ENCODE measurements around the gene VEPH1. TPM values are rescaled to one million over a fixed set of nuclear protein-coding genes. Genes with fewer than 3 reads are reported as not detected.

Gene VEPH1
- total RNA-seq, 2 experiments from 2014 or later: not detected

- no peaks in the 10 kb centered on the region for H3K9me3 Mint-ChIP-seq
- TF ChIP-seq, protein P1, sequence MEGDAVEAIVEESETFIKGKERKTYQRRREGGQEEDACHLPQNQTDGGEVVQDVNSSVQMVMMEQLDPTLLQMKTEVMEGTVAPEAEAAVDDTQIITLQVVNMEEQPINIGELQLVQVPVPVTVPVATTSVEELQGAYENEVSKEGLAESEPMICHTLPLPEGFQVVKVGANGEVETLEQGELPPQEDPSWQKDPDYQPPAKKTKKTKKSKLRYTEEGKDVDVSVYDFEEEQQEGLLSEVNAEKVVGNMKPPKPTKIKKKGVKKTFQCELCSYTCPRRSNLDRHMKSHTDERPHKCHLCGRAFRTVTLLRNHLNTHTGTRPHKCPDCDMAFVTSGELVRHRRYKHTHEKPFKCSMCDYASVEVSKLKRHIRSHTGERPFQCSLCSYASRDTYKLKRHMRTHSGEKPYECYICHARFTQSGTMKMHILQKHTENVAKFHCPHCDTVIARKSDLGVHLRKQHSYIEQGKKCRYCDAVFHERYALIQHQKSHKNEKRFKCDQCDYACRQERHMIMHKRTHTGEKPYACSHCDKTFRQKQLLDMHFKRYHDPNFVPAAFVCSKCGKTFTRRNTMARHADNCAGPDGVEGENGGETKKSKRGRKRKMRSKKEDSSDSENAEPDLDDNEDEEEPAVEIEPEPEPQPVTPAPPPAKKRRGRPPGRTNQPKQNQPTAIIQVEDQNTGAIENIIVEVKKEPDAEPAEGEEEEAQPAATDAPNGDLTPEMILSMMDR (IDR thresholded peaks at IDR 0.05): no peak
- H3K4me1 Mint-ChIP-seq (ENCODE audit: low read depth): no peaks in the 10 kb centered on the region
- no peak overlapping the region for H3K27ac Mint-ChIP-seq
- no peaks in the 10 kb centered on the region for H3K27me3 Mint-ChIP-seq
- DNase-seq: no peak
- POLR2A ChIA-PET: no interaction called here
- H3K4me3 Mint-ChIP-seq: no peak overlapping the region
- H3K36me3 Mint-ChIP-seq (ENCODE audit: low read depth): no peaks in the 10 kb centered on the region
- intact Hi-C loops (cut with micrococcal nuclease): no loop called here
- CTCF ChIA-PET: no interaction called here
- ATAC-seq: no peak
Observed at GRCh38 chr3:157414861-157415260, 88.4 kb downstream of the VEPH1 start.

DNA sequence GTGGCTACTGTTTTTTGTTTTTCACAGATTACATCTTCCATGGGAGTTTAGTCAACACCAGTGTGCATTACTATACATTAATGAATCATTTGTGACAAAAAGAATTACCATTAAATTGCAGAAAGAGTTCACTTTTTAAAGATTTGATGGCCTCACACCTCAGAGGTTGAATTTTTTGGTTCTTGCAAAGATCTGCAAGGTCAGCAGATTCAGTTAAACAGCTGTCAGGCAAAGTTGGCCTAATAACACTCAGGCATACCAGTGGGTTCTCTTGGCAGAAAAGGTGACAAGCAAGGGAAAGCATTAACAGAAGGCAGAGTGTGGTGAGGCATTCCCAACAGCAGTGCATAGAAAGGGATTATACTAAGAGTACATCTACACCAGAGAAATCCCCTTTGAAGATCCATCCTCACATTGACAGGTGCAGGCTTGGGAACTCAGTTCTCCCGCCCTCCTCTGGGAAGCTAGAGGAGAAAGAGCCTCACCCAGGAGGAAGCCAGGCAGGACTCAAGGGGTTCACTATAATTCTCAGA lies 90.8 kb downstream of the VEPH1 start:
- DNase-seq (no peak), ATAC-seq (no peak)
- ChIA-PET CTCF (no interaction called here), POLR2A (no interaction called here)
- Mint-ChIP-seq H3K4me1 (ENCODE audit: low read depth) (no peaks in the 10 kb centered on the region), H3K36me3 (ENCODE audit: low read depth) (no peaks in the 10 kb centered on the region), H3K9me3 (no peaks in the 10 kb centered on the region), H3K4me3 (no peak overlapping the region), H3K27ac (no peak overlapping the region), H3K27me3 (no peaks in the 10 kb centered on the region)
- TF ChIP-seq, protein P1 (IDR thresholded peaks at IDR 0.05): no peak
- intact Hi-C loops (cut with micrococcal nuclease): no loop called here

- ATAC-seq: no peak
- Mint-ChIP-seq H3K27ac (no peak overlapping the region), H3K4me3 (no peak overlapping the region), H3K27me3 (no peaks in the 10 kb centered on the region), H3K9me3 (no peaks in the 10 kb centered on the region), H3K4me1 (ENCODE audit: low read depth) (no peaks in the 10 kb centered on the region), H3K36me3 (ENCODE audit: low read depth) (no peaks in the 10 kb centered on the region)
- intact Hi-C loops (cut with micrococcal nuclease): no loop called here
- ChIA-PET CTCF (no interaction called here), POLR2A (no interaction called here)
- TF ChIP-seq, protein P1 (IDR thresholded peaks at IDR 0.05): no peak
- no peak for DNase-seq
Observed at GRCh38 chr3:157410945-157411344, 92.3 kb downstream of the VEPH1 start.

GRCh38 chr3:157409516-157409915 lies 93.7 kb downstream of the VEPH1 start:
- no peaks in the 10 kb centered on the region for H3K4me1 Mint-ChIP-seq (ENCODE audit: low read depth)
- no peak overlapping the region for H3K4me3 Mint-ChIP-seq
- CTCF ChIA-PET: no interaction called here
- ATAC-seq (no peak), DNase-seq (no peak)
- H3K36me3 Mint-ChIP-seq (ENCODE audit: low read depth): no peaks in the 10 kb centered on the region
- POLR2A ChIA-PET: no interaction called here
- H3K27me3 Mint-ChIP-seq: no peaks in the 10 kb centered on the region
- TF ChIP-seq, protein P1 (IDR thresholded peaks at IDR 0.05): no peak
- no peak overlapping the region for H3K27ac Mint-ChIP-seq
- intact Hi-C loops (cut with micrococcal nuclease): no loop called here
- H3K9me3 Mint-ChIP-seq: no peaks in the 10 kb centered on the region

DNA sequence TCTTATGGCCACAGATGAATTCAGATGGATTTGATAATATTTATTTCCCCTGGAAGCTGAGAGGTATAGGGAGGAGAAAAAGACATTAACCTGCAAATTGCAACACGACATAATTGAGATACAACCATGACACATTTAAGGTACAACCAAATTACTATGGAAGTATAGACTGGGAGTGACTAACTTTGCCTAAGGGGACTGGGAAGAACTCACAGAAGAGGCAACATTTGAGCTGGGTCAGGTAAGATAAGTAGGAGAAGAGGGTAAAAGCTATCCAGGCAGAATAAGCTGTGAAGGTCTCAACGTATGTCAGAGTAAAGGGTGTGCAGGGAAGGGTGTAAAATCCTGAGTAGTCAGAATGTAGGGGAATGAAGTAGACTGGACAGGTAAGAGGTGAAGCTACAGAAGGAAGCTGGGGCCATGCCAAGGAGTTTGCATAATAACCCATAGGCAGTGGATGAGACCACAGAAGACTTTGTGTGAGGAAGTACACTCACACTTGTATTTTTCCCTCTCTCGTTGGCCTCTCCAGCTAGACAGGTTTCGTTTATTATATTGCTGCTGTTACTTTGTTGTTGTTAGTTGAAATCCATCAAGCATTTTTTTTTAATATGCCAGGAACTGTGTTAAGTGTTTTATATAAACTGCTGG lies 94.6 kb downstream of the VEPH1 start:
- no peak overlapping the region for H3K27ac Mint-ChIP-seq
- H3K27me3 Mint-ChIP-seq: no peaks in the 10 kb centered on the region
- DNase-seq (no peak), ATAC-seq (no peak)
- ChIA-PET POLR2A (no interaction called here), CTCF (no interaction called here)
- intact Hi-C loops (cut with micrococcal nuclease): no loop called here
- TF ChIP-seq, protein P1 (IDR thresholded peaks at IDR 0.05): no peak
- no peaks in the 10 kb centered on the region for H3K4me1 Mint-ChIP-seq (ENCODE audit: low read depth)
- no peaks in the 10 kb centered on the region for H3K36me3 Mint-ChIP-seq (ENCODE audit: low read depth)
- no peaks in the 10 kb centered on the region for H3K9me3 Mint-ChIP-seq
- H3K4me3 Mint-ChIP-seq: no peak overlapping the region
